22Rv1 (cell line): Measurements from ENCODE around the gene RAB40AL.

Experiments
- CTCF ChIP-seq: fragments of 450-650 bp; IDR thresholded peaks from 2 replicates; pipeline ENCODE4 v1.5.1; 2017; ENCODE audit warnings: mild to moderate bottlenecking
- ZFX ChIP-seq: fragments of 450-650 bp; IDR thresholded peaks from 2 replicates; pipeline ENCODE4 v1.6.1; 2017; ENCODE audit warnings: antibody characterized with exemption, borderline replicate concordance

- no peak for TF ChIP-seq CTCF
- TF ChIP-seq ZFX: no peak
These were observed 39.2 kb downstream of the RAB40AL start for GRCh38 chrX:102976286-102976685.
